OCI-LY1 (cell line): ENCODE results near the gene BTBD9.

Experiments used
- EZH2 ChIP-seq: fragments of 200-600 bp; sonication (generic), shearing (Covaris generic); IDR thresholded peaks from 2 replicates; pipeline ENCODE4 v1.8.0; 2017; ENCODE audit warnings: borderline replicate concordance, mixed run types, mild to moderate bottlenecking, antibody characterized with exemption, low read length, moderate library complexity, mixed read lengths
- TF ChIP-seq, protein P1 (sequence below): fragments of 200-600 bp; sonication (generic), shearing (Covaris generic); IDR thresholded peaks from 2 replicates; pipeline ENCODE4 v1.5.1; 2017; ENCODE audit warnings: mild to moderate bottlenecking, antibody characterized with exemption, low read length, moderate library complexity, mixed read lengths

DNA sequence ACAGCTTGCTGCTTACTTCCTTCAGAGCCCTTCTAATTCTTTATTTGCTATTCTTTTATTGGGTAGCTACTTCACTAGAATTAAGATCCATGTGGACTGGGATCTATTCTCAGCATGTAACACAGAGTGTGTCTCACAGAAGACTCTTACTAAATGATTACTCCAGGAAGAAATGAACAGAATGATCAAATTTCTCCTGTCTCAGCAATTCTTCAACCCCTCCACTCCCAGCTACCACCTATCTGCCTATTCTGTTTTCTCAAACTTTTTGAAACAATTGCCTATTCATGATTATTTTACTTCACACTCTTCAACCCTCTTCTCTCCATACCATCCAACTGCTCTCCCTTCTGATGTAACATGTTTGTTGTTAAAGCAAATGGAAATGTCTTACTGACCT is 132.6 kb downstream of the BTBD9 start:
- TF ChIP-seq, protein P1, sequence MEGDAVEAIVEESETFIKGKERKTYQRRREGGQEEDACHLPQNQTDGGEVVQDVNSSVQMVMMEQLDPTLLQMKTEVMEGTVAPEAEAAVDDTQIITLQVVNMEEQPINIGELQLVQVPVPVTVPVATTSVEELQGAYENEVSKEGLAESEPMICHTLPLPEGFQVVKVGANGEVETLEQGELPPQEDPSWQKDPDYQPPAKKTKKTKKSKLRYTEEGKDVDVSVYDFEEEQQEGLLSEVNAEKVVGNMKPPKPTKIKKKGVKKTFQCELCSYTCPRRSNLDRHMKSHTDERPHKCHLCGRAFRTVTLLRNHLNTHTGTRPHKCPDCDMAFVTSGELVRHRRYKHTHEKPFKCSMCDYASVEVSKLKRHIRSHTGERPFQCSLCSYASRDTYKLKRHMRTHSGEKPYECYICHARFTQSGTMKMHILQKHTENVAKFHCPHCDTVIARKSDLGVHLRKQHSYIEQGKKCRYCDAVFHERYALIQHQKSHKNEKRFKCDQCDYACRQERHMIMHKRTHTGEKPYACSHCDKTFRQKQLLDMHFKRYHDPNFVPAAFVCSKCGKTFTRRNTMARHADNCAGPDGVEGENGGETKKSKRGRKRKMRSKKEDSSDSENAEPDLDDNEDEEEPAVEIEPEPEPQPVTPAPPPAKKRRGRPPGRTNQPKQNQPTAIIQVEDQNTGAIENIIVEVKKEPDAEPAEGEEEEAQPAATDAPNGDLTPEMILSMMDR, result no peak
- TF ChIP-seq EZH2, result no peak
